ENCODE results near the gene TPM1.
A peak's percentile ranks its signal among the peaks of the same experiment; 100 is the strongest.

GRCh38 chr15:63073497-63074172, 31.1 kb downstream of the TPM1 start:
- no peak for TF ChIP-seq RAD21 (IDR thresholded peaks at IDR 0.05; ENCODE audit: low read length)
- TF ChIP-seq POLR2A (IDR thresholded peaks at IDR 0.05; ENCODE audit: low read depth, low read length) = peak; percentile 8
- TF ChIP-seq, protein P1, sequence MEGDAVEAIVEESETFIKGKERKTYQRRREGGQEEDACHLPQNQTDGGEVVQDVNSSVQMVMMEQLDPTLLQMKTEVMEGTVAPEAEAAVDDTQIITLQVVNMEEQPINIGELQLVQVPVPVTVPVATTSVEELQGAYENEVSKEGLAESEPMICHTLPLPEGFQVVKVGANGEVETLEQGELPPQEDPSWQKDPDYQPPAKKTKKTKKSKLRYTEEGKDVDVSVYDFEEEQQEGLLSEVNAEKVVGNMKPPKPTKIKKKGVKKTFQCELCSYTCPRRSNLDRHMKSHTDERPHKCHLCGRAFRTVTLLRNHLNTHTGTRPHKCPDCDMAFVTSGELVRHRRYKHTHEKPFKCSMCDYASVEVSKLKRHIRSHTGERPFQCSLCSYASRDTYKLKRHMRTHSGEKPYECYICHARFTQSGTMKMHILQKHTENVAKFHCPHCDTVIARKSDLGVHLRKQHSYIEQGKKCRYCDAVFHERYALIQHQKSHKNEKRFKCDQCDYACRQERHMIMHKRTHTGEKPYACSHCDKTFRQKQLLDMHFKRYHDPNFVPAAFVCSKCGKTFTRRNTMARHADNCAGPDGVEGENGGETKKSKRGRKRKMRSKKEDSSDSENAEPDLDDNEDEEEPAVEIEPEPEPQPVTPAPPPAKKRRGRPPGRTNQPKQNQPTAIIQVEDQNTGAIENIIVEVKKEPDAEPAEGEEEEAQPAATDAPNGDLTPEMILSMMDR (conservative IDR thresholded peaks at IDR 0.05; ENCODE audit: low read depth, low read length) = no peak
- TF ChIP-seq CHD1 (IDR thresholded peaks at IDR 0.05; ENCODE audit: low read depth, low read length) = no peak
- no peak for TF ChIP-seq BHLHE40 (IDR thresholded peaks at IDR 0.05; ENCODE audit: low read depth, low read length)
